ENCODE measurements around the gene SHISA6.

DNA sequence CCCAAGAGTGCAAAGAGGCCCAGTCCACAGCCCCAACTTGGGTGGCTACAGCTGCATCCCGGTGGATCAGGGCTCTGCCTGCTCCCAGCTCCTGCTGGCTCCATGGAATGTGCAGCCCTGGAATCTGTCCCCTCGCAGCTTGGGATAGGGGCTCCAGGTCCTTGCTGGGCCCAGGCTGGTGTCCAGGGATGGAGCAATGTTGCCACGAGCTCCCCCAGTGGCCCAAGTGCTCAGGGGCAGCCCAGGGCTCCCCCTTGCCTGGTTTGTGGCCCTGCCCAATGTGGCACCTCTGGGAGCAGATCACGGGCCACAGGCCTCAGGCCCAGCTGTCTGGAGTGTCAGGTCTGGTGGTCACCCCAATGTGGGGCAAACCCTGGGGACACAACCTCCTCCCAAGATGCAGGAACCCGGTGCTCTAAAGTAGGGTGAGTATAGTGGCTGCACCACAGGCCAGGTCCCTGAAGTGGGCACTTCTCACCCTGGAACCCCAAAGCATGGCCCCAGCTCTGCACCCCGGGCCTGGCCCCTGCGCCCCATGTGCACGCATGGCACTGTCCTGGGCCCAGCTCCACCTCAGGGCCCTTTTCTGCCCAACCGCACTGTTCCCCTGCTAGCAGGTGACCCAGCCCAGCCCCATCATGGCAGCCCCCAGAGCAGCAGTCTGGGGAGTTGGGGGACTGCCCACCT lies 342.4 kb downstream of the SHISA6 start:
- TF ChIP-seq, protein P1, sequence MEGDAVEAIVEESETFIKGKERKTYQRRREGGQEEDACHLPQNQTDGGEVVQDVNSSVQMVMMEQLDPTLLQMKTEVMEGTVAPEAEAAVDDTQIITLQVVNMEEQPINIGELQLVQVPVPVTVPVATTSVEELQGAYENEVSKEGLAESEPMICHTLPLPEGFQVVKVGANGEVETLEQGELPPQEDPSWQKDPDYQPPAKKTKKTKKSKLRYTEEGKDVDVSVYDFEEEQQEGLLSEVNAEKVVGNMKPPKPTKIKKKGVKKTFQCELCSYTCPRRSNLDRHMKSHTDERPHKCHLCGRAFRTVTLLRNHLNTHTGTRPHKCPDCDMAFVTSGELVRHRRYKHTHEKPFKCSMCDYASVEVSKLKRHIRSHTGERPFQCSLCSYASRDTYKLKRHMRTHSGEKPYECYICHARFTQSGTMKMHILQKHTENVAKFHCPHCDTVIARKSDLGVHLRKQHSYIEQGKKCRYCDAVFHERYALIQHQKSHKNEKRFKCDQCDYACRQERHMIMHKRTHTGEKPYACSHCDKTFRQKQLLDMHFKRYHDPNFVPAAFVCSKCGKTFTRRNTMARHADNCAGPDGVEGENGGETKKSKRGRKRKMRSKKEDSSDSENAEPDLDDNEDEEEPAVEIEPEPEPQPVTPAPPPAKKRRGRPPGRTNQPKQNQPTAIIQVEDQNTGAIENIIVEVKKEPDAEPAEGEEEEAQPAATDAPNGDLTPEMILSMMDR (conservative IDR thresholded peaks at IDR 0.05; ENCODE audit: low read depth, low read length), result no peak
- no peak for TF ChIP-seq EZH2 (IDR thresholded peaks at IDR 0.05; ENCODE audit: borderline replicate concordance, low read depth, low read length, poor library complexity, severe bottlenecking)

Measured in A673 (cell line).